ENCODE data around the gene TNFRSF11A.

The TNFRSF11A gene

GRCh38 chr18:62403120-62403519 is 78.0 kb downstream of the TNFRSF11A start:
- Histone ChIP-seq H3K9ac (ENCODE audit: low read depth, low read length) (no peak overlapping the region), H3K4me1 (ENCODE audit: insufficient read depth, low read length) (no peaks in the 10 kb centered on the region), H4K20me1 (ENCODE audit: insufficient read depth, low read length) (no peaks in the 10 kb centered on the region), H3K4me2 (ENCODE audit: insufficient read depth, low read length) (no peak overlapping the region), H3K27ac (ENCODE audit: low read length) (no peak overlapping the region), H3K27me3 (ENCODE audit: insufficient read depth, low read length, poor library complexity) (no peaks in the 10 kb centered on the region), H3K79me2 (ENCODE audit: insufficient read depth, low read length) (no peaks in the 10 kb centered on the region), H3K4me3 (ENCODE audit: low read depth in 1 of 2, low read length in 2 of 2) (no peak overlapping the region), H3K36me3 (ENCODE audit: insufficient read depth, low read length) (no peaks in the 10 kb centered on the region), H3K9me3 (ENCODE audit: insufficient read depth, low read length, severe bottlenecking) (no peaks in the 10 kb centered on the region), H2AFZ (ENCODE audit: low read depth, low read length) (no peak overlapping the region)
- DNase-seq: no peak
- ATAC-seq (ENCODE audit: insufficient read depth, low read depth): no peak
- TF ChIP-seq EZH2 (IDR thresholded peaks at IDR 0.05; ENCODE audit: borderline replicate concordance, low read depth, low read length, severe bottlenecking) (no peak), CTCF (IDR thresholded peaks at IDR 0.05; ENCODE audit: borderline replicate concordance, extremely low read depth, low read length, poor library complexity, severe bottlenecking) (no peak)

DNA sequence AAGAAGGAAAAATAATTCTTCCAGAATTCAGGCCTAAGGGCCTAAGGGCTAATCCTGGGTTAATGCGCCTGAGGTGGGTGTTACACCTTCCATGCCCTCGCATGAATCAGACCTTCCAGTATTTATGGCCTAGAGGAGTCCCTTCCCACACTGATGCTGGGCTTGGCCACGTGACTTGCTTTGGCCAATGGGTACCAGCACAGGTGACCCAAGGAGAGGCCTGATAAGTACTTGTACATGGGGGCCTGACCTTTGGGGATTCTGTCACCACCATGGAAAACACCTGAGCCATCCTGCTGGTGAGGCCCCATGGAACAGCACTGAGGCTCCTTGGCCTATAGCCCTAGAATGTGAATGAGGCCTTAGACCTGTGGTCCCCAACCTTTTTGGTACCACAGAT is 79.8 kb downstream of the TNFRSF11A start:
- H3K27me3 ChIP-seq (ENCODE audit: insufficient read depth, low read length, poor library complexity): no peaks in the 10 kb centered on the region
- no peaks in the 10 kb centered on the region for H4K20me1 ChIP-seq (ENCODE audit: insufficient read depth, low read length)
- no peak overlapping the region for H3K9ac ChIP-seq (ENCODE audit: low read depth, low read length)
- no peak overlapping the region for H3K27ac ChIP-seq (ENCODE audit: low read length)
- H3K79me2 ChIP-seq (ENCODE audit: insufficient read depth, low read length): no peaks in the 10 kb centered on the region
- no peaks in the 10 kb centered on the region for H3K4me1 ChIP-seq (ENCODE audit: insufficient read depth, low read length)
- no peak overlapping the region for H2AFZ ChIP-seq (ENCODE audit: low read depth, low read length)
- DNase-seq (no peak), ATAC-seq (ENCODE audit: insufficient read depth, low read depth) (no peak)
- H3K4me3 ChIP-seq (ENCODE audit: low read depth in 1 of 2, low read length in 2 of 2): no peak overlapping the region
- TF ChIP-seq CTCF (IDR thresholded peaks at IDR 0.05; ENCODE audit: borderline replicate concordance, extremely low read depth, low read length, poor library complexity, severe bottlenecking) (no peak), EZH2 (IDR thresholded peaks at IDR 0.05; ENCODE audit: borderline replicate concordance, low read depth, low read length, severe bottlenecking) (no peak)
- no peaks in the 10 kb centered on the region for H3K9me3 ChIP-seq (ENCODE audit: insufficient read depth, low read length, severe bottlenecking)
- no peak overlapping the region for H3K4me2 ChIP-seq (ENCODE audit: insufficient read depth, low read length)
- H3K36me3 ChIP-seq (ENCODE audit: insufficient read depth, low read length): no peaks in the 10 kb centered on the region

DNA sequence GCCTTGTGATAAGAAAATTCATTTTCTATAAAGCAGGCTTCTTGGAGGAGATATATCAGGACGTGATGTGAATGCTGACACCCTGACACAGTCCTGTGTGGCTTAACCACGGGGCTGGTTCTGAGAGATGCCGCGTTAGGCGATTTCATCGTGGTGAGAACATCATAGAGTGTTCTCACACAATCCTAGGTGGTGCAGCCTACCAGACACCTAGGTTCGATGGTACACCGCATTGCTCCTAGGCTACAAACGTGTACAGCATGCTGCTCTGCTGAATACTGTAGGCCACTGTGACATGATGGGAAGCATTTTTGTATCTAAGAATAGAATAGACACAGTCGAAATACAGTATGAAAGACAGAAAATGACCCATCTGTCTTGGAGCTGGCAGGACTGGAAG is 82.5 kb downstream of the TNFRSF11A start:
- Histone ChIP-seq H3K79me2 (ENCODE audit: insufficient read depth, low read length) (no peaks in the 10 kb centered on the region), H3K4me3 (ENCODE audit: low read depth in 1 of 2, low read length in 2 of 2) (no peak overlapping the region)

More for the DNA sequence above, 82.5 kb downstream of the TNFRSF11A start:
- Histone ChIP-seq H3K27ac (ENCODE audit: low read length) (no peak overlapping the region), H3K27me3 (ENCODE audit: insufficient read depth, low read length, poor library complexity) (no peaks in the 10 kb centered on the region), H2AFZ (ENCODE audit: low read depth, low read length) (no peak overlapping the region), H3K4me2 (ENCODE audit: insufficient read depth, low read length) (no peak overlapping the region), H3K9ac (ENCODE audit: low read depth, low read length) (no peak overlapping the region), H4K20me1 (ENCODE audit: insufficient read depth, low read length) (no peaks in the 10 kb centered on the region), H3K9me3 (ENCODE audit: insufficient read depth, low read length, severe bottlenecking) (no peaks in the 10 kb centered on the region), H3K36me3 (ENCODE audit: insufficient read depth, low read length) (no peaks in the 10 kb centered on the region), H3K4me1 (ENCODE audit: insufficient read depth, low read length) (no peaks in the 10 kb centered on the region)
- no peak for ATAC-seq (ENCODE audit: insufficient read depth, low read depth)
- DNase-seq: no peak
- TF ChIP-seq CTCF (IDR thresholded peaks at IDR 0.05; ENCODE audit: borderline replicate concordance, extremely low read depth, low read length, poor library complexity, severe bottlenecking) (no peak), EZH2 (IDR thresholded peaks at IDR 0.05; ENCODE audit: borderline replicate concordance, low read depth, low read length, severe bottlenecking) (no peak)
